HepG2 (cell line): Measurements from ENCODE around the gene PPP1R1B. TPM values are rescaled to one million over a fixed set of nuclear protein-coding genes. Genes with fewer than 3 reads are reported as not detected.

Experiments used
- BCL3 ChIP-seq: sonication (generic); formaldehyde crosslinking; IDR thresholded peaks from 2 replicates; pipeline ENCODE4 v1.5.1; 2020; ENCODE audit warnings: mild to moderate bottlenecking, missing genetic modification reagents, moderate library complexity
- CBX1 ChIP-seq: IDR thresholded peaks from one replicate; pipeline ENCODE4 v1.6.1; 2016; ENCODE audit warnings: antibody characterized with exemption, low read depth
- MAF1 ChIP-seq: sonication (generic); formaldehyde crosslinking; IDR thresholded peaks from 2 replicates; pipeline ENCODE4 v1.5.0; 2020; ENCODE audit warnings: missing genetic modification reagents, borderline replicate concordance
- MLXIP ChIP-seq: sonication (generic); formaldehyde crosslinking; IDR thresholded peaks from 2 replicates; pipeline ENCODE4 v1.9.0; 2021; ENCODE audit warnings: missing genetic modification reagents, borderline replicate concordance
- NBN ChIP-seq: fragments of 450-650 bp; conservative IDR thresholded peaks from 2 replicates; pipeline ENCODE4 v1.6.1; 2017
- NCOA2 ChIP-seq: sonication (generic); formaldehyde crosslinking; IDR thresholded peaks from 2 replicates; pipeline ENCODE4 v1.8.0; 2022; ENCODE audit warnings: inconsistent platforms
- THRA ChIP-seq: sonication (generic); formaldehyde crosslinking; IDR thresholded peaks from 2 replicates; pipeline ENCODE4 v1.4.0; 2020; ENCODE audit warnings: missing genetic modification reagents, borderline replicate concordance
- ZBED4 ChIP-seq: sonication (generic); formaldehyde crosslinking; IDR thresholded peaks from 2 replicates; pipeline ENCODE4 v1.4.0; 2020; ENCODE audit warnings: missing genetic modification reagents, borderline replicate concordance
- ZNF121 ChIP-seq: sonication (generic); formaldehyde crosslinking; IDR thresholded peaks from 2 replicates; pipeline ENCODE4 v1.5.0; 2020; ENCODE audit warnings: mild to moderate bottlenecking, missing genetic modification reagents
- ZNF235 ChIP-seq: sonication (generic); formaldehyde crosslinking; IDR thresholded peaks from 2 replicates; pipeline ENCODE4 v1.8.1; 2023; ENCODE audit warnings: mild to moderate bottlenecking, missing genetic modification reagents, borderline replicate concordance
- ZNF343 ChIP-seq: sonication (generic); formaldehyde crosslinking; IDR thresholded peaks from 2 replicates; pipeline ENCODE4 v1.4.0; 2020; ENCODE audit warnings: mild to moderate bottlenecking, missing genetic modification reagents
- ZNF367 ChIP-seq: sonication (generic); formaldehyde crosslinking; IDR thresholded peaks from 2 replicates; pipeline ENCODE4 v1.4.0; 2020; ENCODE audit warnings: missing genetic modification reagents, borderline replicate concordance
- ZNF605 ChIP-seq: sonication (generic); formaldehyde crosslinking; IDR thresholded peaks from 2 replicates; pipeline ENCODE4 v1.8.0; 2022; ENCODE audit warnings: mild to moderate bottlenecking, missing genetic modification reagents
- ZNF776 ChIP-seq: sonication (generic); formaldehyde crosslinking; IDR thresholded peaks from 2 replicates; pipeline ENCODE4 v1.4.0; 2020; ENCODE audit warnings: mild to moderate bottlenecking, missing genetic modification reagents
- polyA plus RNA-seq, 8 experiments: library from polyadenylated mRNA; depleted of rRNA in 3 of 8; stranded (reverse) in 7 of 8; unstranded in 1 of 8; fragments of >200 nt; fragmentation: Illumina TruSeq in 4 of 8; extraction: Trizol in 4 of 8; gene quantifications; 2 replicates each; pipeline versions ENCODE4 v1.2.1 to v1.2.3, GENCODE V29; 2011 to 2016; ENCODE audit warnings: low read depth in 4 of 8, missing spikeins in 1 of 8, mixed read lengths in 1 of 8; ENCODE audit not compliant: insufficient read depth in 1 of 8
- total RNA-seq, 5 experiments: library from RNA; depleted of rRNA; stranded (reverse); fragments of >200 nt; fragmentation: Illumina TruSeq; extraction: Trizol; gene quantifications; 2 replicates each; pipeline ENCODE4 v1.2.3, GENCODE V29; 2016; ENCODE audit warnings: low read depth in 1 of 5
- TF ChIP-seq, protein P1 (sequence below): sonication (generic); formaldehyde crosslinking; IDR thresholded peaks from 2 replicates; pipeline ENCODE4 v1.4.0; 2020; ENCODE audit warnings: mild to moderate bottlenecking, missing genetic modification reagents
- TF ChIP-seq, protein P2 (sequence below): sonication (generic); formaldehyde crosslinking; IDR thresholded peaks from 2 replicates; pipeline ENCODE4 v1.4.0; 2020; ENCODE audit warnings: mild to moderate bottlenecking, missing genetic modification reagents, borderline replicate concordance

Gene PPP1R1B
- total and polyA plus RNA-seq, 2 of the 13 experiments (the other 11 are each of a cell fraction or from before 2014, with no cell fraction given) = 0.08 TPM; not detected in 1

- TF ChIP-seq, protein P1, sequence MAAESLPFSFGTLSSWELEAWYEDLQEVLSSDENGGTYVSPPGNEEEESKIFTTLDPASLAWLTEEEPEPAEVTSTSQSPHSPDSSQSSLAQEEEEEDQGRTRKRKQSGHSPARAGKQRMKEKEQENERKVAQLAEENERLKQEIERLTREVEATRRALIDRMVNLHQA (CRISPR knock-in tag) = no peak
- TF ChIP-seq ZNF121 (CRISPR knock-in tag) = peak; percentile 47; the same call in 1 of the 2 replicates
- peak; percentile 59; the same call in 1 of the 2 replicates for TF ChIP-seq ZNF776 (CRISPR knock-in tag)
- peak; percentile 87; the same call in 1 of the 2 replicates for TF ChIP-seq ZBED4
- peak; percentile 57 for TF ChIP-seq NCOA2 (CRISPR knock-in tag)
- peak; percentile 50 for TF ChIP-seq CBX1
- TF ChIP-seq MAF1 (CRISPR knock-in tag) = no peak
- TF ChIP-seq BCL3 (CRISPR knock-in tag) = peak; percentile 96; the same call in 1 of the 2 replicates
- TF ChIP-seq ZNF343 (CRISPR knock-in tag) = peak; percentile 87
- TF ChIP-seq ZNF605 = peak; percentile 80
- peak; percentile 71 for TF ChIP-seq THRA
- TF ChIP-seq ZNF367 (CRISPR knock-in tag) = no peak
- no peak for TF ChIP-seq MLXIP (CRISPR knock-in tag)
- TF ChIP-seq ZNF235 (CRISPR knock-in tag) = 0 out of 2 replicates have a peak, but pooled peaks have one; percentile 25
- TF ChIP-seq, protein P2, sequence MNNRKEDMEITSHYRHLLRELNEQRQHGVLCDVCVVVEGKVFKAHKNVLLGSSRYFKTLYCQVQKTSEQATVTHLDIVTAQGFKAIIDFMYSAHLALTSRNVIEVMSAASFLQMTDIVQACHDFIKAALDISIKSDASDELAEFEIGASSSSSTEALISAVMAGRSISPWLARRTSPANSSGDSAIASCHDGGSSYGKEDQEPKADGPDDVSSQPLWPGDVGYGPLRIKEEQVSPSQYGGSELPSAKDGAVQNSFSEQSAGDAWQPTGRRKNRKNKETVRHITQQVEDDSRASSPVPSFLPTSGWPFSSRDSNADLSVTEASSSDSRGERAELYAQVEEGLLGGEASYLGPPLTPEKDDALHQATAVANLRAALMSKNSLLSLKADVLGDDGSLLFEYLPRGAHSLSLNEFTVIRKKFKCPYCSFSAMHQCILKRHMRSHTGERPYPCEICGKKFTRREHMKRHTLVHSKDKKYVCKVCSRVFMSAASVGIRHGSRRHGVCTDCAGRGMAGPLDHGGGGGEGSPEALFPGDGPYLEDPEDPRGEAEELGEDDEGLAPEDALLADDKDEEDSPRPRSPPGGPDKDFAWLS (CRISPR knock-in tag) = no peak
- TF ChIP-seq NBN = no peak
Measured at GRCh38 chr17:39667945-39668924, 41.5 kb downstream of the PPP1R1B start, which contains the start of gene PNMT (continued).
